Amygdala (tissue), 56 donors: ENCODE measurements around the gene RALGPS2.
"Not testable (repeated sequence)": the region's sequence is repeated elsewhere in the genome, so short reads cannot be mapped to it uniquely, and the experiment has no call there.

Experiments used
- DNase-seq, 56 donors: peaks; one replicate each; lab custom pipeline; 2025; lab: John Stamatoyannopoulos, UW

Gene RALGPS2

DNA sequence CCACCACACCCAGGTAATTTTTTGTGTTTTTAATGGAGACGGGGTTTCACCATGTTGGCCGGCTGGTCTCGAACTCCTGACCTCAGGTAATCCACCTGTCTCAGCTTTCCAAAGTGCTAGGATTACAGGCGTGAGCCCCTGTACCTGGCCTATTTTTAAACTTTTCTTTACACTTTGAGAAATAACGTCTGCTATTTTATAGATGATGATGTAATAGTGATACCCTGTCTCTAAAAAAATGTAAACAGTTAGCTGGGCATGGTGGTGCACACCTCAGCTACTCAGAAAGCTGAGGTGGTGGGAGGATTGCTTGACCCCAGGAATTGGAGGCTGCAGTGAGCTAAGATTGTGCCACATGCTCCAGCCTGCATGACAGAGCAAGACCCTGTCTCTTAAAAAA lies 47.9 kb downstream of the RALGPS2 start:
- no peak for DNase-seq

DNA sequence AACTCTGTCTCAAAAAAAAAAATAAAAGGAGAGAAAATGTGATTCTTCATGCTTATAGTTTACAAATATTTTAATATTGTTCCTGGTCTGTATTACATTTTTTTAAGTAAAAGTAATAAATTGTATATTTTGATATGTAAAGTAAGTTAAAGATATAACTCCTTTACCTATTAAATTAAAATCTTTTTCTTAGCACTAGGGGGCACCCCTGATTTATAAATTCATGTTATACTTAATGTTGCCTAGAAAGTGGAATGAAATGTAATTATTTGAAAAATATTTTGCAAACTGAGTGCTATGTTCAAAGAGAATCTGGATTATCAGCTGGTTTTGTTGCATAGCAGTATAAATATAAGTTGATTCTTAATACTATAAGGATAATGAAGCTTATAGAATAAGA lies 49.2 kb downstream of the RALGPS2 start:
- DNase-seq: peak in 1 of 56 donors; percentile 6

DNA sequence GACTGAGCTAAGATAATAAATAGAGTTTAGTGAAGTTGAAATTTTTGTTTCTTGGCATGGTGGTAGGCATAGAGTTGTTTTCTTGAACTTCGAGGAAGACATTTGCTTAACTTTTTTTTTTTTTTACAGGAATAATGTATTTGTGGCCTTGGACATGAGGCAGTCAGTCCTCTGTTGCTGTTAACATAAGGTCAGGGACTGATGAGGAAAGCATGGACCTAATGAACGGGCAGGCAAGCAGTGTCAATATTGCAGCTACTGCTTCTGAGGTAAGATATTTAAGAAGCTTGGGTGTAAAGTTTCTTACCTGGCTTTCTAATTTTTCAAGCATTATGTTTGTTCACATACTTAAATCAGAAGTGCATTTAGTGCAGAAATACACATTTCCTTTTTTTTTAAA lies 51.5 kb downstream of the RALGPS2 start:
- DNase-seq: no peak

DNA sequence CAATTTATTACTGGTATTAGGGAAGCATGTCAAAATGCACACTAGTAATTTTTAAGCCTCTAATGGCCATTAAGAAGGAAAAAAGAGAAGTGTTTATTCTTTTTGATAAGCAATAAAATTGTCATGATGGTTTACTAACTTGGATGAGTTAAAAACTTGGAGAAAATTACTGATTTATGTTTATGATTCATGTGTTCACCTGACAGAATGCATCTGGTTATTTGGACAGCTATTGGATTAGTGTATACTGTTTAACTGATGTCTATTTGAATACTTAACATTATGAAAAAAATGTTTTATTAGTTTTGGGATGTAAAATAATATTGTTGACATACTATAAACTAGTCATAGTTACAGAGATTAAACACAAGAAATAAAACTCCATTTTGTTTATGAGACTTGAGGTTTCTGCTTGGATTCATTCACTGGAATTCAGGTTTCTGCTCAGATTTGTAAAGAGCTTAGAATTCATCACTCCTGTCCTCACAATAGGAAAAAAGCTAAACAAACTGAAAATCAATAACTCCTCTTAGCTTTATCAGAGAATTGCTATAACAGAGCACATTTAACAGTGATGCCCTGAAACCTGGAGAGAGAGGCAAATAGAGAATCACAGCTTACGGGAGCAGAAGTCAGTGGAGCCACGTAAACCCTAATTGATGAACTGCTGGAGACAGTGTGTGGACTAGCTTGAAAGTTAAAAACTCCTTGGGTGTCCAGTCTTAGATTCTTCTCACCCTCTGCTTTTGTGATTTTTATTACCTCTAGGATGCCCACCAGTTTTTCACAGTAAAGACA lies 56.7 kb downstream of the RALGPS2 start:
- DNase-seq: no peak

DNA sequence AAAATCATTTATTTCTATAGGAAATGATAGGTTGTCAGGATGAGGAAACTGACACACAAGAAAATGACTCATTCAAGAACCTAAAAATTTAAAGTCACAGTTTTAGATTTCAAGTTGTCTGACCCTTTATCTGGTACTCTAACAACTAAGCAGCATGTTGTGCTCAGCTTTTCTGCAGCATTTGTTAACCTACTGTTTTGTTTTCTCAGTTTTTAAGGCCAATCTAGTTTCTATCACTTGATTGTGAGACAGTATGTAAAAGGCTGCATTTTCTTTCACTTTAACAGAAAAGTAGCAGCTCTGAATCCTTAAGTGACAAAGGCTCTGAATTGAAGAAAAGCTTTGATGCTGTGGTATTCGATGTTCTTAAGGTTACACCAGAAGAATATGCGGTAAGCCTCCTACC lies 59.1 kb downstream of the RALGPS2 start:
- no peak for DNase-seq

DNA sequence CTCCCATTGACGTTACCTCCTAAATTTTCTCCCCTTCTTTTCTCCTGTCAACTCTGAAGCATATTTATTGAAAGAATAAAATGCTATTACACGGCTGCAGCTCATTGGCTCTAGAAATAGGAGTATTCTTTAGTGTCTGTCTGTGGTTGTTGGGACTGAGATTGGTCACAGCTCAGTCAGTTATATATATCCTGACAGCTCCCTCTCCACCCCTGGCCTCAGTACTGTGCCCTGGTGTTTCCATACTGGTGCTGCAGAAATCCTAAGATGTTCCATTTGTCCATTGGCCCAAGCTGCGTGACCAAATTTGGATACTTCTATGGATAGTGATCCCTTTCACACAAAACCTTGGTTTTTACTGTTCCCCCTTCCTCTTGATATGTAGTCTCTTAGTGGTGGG lies 67.3 kb downstream of the RALGPS2 start:
- DNase-seq: no peak

DNA sequence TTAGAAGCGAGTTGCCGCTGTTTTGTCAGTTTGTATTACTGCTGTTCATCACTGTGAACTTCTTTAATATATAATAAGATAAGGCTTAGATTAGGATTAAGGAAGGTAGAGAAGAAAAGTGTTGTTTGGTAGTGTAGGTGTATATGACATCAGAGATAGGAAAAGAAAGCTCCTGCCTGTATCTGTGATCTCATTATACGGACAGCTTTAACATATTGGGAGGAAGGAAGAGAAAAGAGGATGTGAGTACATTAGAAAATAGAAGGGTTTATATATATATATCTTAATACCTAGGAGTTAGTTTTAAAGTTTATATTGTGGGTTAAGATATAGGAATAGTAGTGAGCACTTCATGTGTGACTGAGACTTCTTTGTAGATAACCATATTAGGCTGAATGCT lies 71.0 kb downstream of the RALGPS2 start:
- DNase-seq: no peak

DNA sequence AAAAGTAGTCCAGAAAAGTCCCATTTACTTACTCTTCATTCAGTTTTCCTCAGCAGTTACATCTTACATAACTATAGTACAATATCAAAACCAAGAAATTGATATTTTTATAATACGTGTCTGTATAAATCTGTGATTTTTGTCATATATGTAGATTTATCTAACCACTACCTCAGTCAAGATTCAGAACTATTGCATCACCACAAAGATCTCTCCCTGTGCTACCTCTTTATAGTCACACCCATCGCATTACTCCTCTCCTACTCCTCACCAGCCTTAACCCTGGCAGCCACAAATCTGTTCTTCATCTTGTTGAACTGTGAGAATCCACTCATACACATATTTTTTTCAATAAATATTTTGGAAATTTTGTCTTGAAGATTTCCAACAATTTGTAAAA lies 72.5 kb downstream of the RALGPS2 start:
- no peak for DNase-seq

DNA sequence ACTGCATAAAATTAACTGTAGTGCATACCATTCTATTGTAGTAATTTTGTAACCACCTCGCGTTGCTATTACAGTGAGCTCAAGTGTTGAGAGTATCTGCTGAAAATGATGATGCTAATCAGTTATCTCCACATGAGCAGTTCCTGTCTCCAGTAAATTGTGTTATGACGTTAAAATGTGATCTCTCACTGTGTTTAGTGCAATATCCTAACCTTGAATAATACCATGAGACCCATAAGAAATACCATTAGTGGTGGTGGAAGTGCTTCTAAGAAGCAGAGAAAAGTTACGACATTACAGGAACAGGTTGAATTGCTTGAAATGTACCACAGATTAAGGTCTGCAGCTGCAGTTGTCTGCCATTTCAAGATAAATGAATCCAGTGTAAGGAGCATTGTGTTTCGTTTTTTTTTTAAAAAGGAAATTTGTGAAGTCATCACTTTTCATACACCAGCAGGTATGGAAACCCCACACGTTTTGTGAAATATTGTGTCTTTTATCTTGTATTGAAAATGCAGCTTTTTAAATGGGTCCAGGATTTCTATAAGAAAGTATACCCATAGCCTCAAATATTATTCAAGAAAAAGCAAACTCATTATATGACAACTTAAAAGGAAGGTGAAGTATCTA lies 73.3 kb downstream of the RALGPS2 start:
- DNase-seq: no peak

DNA sequence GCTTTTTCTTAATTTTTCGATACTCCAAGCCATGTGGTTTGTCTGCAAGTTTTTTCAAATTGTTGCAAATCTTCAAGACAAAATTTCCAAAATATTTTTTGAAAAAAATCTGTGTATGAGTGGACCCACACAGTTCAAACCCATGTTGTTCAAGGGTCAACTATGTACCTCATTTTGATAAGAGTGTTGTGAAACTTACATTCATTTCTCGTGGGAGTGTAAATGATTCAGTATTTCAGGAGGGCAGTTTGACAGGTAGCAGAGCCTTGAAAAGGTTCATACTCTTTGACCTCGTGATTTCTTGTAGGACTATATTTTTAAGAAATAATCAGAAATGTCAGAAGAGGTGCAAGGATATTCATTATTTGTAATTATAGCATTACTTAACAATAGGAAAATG lies 77.8 kb downstream of the RALGPS2 start:
- DNase-seq: no peak

DNA sequence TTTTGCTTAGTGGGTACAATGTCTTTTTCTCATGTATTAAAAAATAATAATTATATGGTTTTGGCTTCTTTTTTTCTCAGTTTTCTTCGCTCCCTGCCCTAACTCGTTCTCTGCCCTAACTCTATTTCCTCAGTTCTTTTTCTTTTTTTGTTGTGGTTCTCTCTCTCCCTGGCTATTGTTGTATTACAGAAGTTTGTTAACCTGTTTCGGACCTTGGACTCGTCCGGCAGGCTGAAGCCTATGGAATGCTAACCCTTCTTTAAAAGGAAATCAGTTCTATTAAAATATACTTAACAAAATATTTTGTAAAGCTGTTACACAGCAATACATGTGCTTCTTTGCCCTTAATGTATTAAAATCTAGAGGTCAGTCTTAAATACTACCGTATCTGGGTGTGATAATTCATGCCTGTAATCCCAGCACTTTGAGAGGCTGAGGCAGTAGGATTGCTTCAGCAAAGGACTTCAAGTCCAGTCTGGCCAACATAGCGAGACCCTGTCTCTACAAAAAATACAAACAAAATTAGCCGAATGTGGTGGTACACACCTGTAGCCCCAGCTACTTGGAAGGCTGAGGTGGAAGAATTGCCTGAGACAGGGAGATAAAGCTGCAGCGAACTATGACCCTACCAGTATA lies 81.7 kb downstream of the RALGPS2 start:
- DNase-seq: no peak

DNA sequence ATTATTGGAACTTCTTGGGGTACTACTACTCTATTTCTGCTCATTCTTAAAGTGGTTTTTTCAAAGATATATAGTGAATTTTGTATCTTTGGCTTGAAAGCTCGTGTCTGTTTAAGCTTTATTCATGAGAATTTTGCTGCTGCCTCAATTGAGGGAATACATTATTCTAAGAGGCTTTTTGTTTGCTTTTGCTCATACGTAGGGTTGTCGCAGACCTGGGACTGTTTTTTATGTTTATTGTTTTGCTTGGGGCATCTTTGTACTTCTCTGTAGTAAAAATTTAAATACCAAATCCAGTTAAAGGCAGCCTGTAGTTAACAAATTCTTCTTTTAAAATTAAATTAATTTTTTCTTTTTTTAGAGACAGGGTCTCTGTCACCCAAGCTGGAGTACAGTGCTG lies 83.5 kb downstream of the RALGPS2 start:
- DNase-seq: no peak

DNA sequence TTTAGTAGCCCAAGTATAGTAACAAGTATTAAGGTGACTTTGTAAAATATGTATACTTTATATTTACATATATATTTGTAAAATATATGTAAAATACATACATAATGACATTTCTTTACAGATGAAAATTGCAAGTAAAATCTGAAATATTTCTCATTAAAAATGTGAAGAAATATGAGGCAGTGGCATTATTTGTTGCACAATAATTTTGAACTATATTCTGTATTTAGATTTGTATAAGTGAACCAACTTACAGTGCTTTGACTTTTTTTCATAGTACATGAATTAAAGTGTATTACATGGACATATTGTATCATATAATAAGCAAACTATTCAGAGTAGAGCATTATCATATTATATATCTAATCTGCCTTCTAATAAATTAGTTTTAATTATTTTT lies 85.5 kb downstream of the RALGPS2 start:
- DNase-seq: no peak

DNA sequence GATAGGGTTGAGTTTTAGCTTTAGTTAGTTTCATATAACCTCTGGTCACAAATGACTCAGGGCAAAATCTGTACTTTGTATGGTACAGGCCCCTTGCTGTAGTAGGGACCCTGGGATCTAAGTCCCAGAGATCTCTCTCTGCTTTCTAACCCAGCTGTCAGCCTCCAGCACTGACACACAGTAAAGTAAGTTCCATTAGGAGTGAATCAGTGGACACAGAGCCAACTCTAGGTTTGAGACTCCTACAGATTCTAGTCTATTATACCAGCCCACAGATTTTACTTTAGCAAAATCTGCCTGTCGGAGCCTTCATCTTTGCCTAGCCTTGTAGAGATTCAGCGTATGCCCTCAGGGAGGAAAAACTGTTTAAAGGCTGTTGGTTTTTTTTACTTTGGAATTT lies 93.4 kb downstream of the RALGPS2 start:
- DNase-seq: no peak

DNA sequence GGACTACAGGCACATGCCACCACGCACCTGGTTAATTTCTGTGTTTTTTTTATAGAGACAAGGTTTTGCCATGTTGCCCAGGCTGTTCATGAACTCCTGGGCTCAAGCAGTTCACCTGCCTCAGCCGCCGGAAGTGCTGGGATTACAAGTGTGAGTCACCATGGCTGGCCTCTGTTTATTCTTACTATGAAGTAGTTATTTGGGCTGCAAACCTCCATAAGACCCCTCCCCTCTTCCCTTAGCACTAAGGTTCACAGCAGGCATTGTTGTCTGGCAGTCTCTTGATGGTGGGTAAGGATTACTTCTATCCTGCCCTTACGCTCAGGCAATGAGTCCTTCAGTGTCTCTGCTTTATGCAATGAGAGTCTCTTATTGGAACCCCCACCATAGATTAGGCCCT lies 94.1 kb downstream of the RALGPS2 start:
- no peak for DNase-seq

DNA sequence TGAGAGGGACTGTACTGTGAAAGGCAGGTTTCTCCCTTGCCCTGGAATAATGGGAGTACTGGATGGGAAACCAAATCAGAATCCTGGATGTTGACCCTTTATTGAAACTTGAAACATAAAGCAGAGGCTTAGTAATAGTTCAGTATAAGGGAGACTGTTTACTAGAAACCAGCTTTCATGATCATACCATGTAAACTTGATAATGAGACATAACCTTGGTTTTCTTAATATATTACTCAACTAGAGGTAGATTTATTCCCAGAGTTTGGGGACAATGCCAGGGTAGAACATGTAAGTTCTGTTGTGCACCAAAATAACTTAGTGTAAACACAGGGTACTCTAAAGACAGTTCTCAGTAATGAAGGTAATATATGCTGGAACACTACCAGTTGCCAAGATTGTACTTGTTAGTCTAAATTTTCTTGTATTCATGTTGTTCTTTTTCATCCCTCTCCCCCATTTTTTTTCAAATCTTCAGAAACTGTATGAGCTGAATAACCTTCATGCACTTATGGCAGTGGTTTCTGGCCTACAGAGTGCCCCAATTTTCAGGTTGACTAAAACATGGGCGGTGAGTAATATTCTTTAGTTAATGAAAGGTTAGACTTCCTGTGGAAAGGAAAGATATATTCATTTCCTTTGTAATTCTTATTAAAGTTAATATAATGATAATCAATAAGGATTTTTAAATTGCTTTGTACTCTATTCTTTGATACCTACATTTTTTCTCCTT lies 96.3 kb downstream of the RALGPS2 start:
- no peak for DNase-seq

DNA sequence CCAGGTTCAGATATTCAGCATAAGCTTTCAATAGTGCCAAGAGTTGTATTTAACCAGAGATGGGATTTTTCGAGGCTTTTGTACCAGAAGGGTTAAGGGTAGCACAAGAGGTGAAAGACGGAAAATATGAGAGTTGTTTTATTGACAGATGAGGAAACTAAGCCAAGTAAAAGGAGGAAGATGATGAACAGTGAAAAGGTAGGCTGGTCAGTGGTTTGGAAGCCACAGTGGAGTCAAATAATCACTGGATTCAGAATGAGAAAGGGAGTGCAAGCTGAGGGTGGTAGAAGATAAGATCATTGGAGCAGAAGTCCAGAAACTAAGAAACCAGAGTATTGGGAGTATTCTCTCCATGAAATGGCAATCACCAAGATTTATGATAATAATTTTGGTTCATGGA lies 100.1 kb downstream of the RALGPS2 start:
- DNase-seq: no peak

DNA sequence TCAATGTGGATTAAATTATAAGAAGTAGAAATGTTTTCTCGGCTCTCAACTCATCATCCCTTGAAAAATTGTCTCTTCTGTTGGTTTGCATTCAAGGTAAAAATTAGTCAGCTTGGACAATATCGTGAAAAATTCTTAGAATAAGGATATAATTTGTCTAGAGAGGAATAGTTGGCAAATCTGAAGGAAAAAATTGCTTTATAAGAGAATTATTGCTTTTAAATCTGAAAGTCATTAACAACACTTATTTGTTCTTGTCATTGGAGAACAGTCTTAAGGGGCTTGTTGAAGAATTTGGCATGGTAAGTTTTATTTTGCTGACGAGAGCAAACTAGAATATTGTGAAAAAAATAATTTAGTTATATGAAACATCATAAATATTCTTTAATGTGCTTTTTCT lies 119.4 kb downstream of the RALGPS2 start:
- no peak for DNase-seq

DNA sequence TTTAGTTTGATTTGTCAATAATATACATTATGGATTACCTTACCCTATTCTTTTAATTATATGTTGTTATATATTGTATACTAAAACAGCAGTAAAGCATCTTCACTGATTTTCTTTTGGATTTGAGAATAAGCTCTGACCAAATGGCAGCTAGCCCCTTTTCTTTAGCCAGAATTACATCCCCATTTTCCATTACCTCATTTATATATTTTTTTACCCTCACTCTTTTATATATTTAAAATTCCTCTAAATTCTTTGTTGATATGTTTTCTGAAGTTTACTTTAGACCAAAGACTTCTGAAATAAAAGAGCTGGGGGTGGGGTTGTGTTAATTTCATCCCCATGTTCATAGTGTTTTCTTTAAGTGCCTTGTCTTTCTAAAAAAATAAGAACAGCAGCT lies 121.3 kb downstream of the RALGPS2 start:
- DNase-seq: no peak

DNA sequence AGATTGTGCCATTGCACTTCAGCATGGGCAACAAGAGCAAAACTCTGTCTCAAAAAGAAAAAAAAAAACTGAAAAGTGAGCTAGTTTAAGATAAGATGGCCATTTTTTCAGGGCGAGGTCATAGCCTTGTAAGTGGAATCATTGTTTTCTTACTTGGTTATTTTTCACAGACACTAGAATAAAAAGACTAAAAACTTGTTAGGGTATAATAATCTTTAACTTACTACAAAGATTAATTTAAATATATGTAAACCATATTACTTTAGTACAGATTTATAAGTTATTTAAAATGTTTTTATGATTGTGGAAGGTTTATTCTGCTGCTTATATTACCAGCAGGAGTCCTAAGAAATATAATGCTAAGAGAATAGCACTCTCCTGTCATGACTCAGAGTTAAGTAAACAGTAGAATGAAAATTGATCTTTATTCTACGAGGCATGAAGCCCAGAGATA lies 122.4 kb downstream of the RALGPS2 start:
- DNase-seq: no peak

DNA sequence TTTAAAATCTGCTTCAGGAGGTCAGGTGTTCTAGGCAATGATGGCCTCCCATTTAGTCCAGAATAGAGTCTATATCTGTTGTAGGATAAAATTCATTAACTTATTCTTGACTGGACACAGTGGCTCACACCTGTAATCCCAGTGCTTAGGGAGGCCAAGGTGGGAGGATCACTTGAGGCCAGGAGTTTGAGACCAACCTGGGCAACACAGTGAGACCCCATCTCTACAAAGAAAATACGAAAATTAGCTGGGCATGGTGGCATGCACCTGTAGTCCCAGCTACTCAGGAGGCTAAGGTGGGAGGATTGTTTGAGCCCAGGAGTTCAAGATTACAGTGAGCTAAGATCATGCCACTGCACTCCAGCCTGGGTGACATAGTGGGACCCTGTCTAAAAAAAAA lies 122.9 kb downstream of the RALGPS2 start:
- not testable (repeated sequence) for DNase-seq
